ENCODE data around the gene SSBP4.

Gene SSBP4

DNA sequence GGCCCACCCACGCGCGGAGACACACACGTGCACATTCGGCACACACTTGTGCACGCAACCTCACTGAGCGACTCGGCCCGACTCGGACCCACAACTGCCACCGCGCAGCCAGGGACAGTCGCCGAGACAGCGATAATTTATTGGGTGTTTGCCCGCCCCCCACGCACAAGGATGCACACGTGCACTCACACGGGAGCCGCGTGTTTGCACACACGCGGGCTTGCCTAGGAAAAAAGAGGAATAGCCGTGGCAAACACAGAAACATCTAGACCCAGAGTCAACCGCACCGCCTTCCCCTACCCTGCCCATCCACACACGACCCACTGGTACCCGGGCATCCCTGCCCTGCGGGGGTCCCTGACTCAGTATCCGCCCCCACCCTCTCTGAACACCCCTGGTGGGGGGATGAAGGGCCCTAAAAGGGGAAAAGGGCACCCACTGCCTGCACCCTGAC is 1.1 kb upstream of the SSBP4 start:
- H3K4me3 ChIP-seq (ENCODE audit: low read depth, low read length), result peak overlapping the region; percentile 7
- TF ChIP-seq, protein P1, sequence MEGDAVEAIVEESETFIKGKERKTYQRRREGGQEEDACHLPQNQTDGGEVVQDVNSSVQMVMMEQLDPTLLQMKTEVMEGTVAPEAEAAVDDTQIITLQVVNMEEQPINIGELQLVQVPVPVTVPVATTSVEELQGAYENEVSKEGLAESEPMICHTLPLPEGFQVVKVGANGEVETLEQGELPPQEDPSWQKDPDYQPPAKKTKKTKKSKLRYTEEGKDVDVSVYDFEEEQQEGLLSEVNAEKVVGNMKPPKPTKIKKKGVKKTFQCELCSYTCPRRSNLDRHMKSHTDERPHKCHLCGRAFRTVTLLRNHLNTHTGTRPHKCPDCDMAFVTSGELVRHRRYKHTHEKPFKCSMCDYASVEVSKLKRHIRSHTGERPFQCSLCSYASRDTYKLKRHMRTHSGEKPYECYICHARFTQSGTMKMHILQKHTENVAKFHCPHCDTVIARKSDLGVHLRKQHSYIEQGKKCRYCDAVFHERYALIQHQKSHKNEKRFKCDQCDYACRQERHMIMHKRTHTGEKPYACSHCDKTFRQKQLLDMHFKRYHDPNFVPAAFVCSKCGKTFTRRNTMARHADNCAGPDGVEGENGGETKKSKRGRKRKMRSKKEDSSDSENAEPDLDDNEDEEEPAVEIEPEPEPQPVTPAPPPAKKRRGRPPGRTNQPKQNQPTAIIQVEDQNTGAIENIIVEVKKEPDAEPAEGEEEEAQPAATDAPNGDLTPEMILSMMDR (IDR thresholded peaks at IDR 0.05; ENCODE audit: borderline replicate concordance, insufficient read depth, low read depth, low read length), result no peak

DNA sequence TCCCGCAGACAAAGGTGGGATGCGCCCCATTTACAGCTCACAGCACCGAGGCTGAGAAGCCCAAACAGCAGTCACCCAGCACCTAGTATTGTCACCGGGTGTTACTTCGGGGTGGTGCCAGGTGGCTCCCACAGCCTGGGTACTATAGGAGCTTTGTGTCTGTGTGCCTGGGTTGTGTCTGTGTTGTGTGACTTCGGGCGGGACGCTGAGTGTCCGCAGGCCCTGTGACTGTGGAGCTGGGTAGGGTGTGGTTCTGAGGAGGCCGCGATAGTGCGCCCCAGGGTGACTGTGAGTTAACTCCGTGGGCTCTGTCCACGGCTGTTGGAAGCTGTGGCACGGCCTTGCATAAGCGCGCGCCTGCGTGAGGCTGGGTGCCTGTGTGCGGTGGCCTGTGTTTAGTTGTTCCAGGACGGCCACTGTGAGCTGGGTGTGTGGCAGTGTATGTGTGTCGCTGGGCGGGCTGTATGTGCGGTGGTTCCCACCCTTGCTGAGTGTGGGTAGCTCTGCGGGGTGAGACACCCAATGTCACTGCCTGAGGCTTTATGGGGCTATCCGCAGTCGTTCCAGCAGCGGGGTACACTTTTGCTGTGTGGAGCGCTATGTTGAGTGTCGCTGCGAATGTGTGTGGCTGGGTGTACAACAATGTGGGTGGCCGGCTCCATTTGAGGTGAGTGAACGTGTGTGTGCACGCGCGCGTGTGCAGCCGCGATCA is 559 bp upstream of the SSBP4 start:
- H3K4me3 ChIP-seq (ENCODE audit: low read depth, low read length), result peak overlapping the region; percentile 80
- TF ChIP-seq, protein P1 (IDR thresholded peaks at IDR 0.05; ENCODE audit: borderline replicate concordance, insufficient read depth, low read depth, low read length), result no peak

DNA sequence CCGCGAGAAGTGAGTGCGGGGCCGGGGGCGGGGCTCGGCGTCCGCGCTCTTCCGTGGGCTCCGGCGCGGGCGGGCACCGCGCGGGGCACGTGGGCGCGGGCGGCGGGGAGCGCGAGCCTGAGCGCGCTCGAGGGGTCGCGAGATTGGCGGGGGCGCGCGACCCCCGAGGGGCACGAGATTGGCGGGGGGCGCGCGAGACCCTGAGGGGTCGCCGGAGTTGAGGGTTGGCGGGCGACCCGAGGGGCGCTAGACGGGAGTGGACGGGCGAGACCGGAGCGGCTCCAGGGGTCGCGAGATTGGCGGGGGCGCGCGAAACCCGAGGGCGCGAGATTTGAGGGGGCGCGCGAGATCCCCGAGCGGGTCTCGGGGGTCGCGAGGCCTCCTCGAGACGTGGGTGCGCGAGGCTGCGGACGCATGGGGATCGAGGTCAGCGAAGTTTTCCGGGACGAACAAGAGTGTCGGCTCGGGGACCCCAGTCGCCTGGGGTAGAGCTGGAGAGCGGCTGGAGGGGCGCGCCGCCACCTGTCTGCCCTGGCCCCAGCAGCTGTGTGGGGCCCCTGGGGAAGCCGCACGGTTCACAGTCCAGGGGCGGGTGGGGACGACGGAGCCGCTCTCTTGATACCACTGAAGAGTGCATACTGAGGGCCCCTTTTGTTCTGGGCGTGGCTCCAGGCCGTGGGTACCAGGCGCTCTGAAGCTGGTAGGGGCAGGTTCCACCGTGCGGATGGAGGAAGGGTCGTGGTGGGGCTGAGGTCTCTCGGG is 682 bp downstream of the SSBP4 start:
- peak overlapping the region; percentile 80 for H3K4me3 ChIP-seq (ENCODE audit: low read depth, low read length)
- TF ChIP-seq, protein P1 (IDR thresholded peaks at IDR 0.05; ENCODE audit: borderline replicate concordance, insufficient read depth, low read depth, low read length), result no peak

DNA sequence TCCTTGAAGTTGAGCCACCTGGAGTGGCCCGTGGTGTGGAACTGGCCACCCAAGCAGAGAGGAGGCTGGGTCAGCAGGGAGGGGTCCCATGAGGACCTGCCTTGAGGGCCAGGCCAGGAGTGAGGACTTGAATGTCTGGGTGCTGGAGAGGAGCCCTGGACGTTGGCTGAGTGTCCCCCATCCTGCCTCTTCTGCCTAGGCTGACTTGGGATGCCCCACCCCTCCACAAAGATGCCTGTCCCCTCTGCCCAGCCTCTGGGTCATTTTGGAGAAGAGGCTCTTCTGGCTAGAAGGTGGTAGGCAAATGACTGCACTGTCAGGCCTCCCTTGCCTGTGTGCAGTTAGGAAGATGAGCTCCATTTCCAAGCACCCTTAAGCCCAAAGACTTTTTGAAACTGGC is 1.7 kb downstream of the SSBP4 start:
- TF ChIP-seq, protein P1 (IDR thresholded peaks at IDR 0.05; ENCODE audit: borderline replicate concordance, insufficient read depth, low read depth, low read length), result no peak
- peak overlapping the region; percentile 14 for H3K4me3 ChIP-seq (ENCODE audit: low read depth, low read length)

DNA sequence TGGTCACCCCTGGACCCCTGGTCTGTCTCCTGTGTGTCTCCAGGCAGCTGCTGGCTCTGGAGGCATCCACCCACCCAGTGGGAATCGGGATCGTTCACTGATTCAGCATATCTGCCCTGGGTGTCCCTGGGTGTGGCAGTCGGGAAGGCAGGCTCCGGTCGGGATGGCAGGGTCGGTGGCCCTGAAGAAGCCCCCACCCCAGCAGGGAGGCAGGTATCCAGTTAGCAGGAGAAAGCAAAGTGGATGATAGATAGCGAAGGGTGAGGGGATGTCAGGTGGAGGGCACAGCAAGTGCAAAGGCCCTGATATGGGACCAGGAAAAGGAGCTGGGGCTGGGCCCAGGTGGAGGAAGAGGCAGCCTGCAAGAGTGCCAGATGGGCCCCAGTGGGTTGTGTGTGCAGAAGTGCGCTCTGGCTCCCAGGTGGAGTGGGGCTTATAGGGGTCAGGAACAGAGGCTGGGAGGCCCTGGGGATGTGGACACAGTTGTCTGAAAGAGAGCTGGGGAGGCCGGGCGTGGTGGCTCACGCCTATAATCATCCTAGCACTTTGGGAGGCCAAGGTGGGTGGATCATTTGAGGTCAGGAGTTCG is 2.3 kb downstream of the SSBP4 start:
- TF ChIP-seq, protein P1 (IDR thresholded peaks at IDR 0.05; ENCODE audit: borderline replicate concordance, insufficient read depth, low read depth, low read length), result no peak
- H3K4me3 ChIP-seq (ENCODE audit: low read depth, low read length), result peak overlapping the region; percentile 14

DNA sequence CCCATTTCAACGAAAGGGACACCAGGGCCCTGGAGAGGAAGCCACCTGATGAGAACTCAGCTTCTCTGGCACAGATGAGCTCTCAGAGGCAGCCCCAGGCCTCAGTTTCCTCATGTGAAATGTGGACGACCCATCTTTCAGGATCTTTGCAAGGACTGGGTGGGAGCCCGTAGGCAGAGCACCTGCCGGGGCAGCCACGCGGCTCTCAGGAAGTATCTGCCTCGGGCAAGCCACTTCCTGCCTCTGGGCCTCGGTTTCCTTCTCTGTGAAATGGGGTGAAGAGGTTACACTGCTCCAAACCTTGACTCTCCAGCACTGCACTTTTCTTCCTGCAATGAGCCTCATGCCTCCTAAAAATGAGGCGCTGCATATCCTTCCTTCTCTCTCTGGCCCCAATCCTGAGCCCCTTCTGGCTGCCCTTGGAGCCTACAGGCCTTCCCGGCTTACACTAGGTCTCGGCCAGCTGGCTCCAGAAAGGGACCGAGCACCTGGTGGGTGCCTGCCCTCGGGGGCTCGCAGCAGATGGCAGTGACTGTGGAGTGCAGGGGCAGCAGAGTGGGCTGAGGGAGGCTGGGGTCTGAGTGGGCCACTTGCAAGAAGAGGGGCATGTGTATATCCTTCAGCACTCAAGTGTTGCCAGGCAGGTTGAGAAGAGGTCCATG is 3.5 kb downstream of the SSBP4 start:
- TF ChIP-seq, protein P1 (IDR thresholded peaks at IDR 0.05; ENCODE audit: borderline replicate concordance, insufficient read depth, low read depth, low read length), result no peak
- H3K4me3 ChIP-seq (ENCODE audit: low read depth, low read length), result peak overlapping the region; percentile 31
